Trophoblast cell (in vitro differentiated cells and primary cell): ENCODE measurements around the gene ECHDC1.
"Not testable (repeated sequence)": the region's sequence is repeated elsewhere in the genome, so short reads cannot be mapped to it uniquely, and the experiment has no call there.

Experiments
- DNase-seq, 2 donors: peaks; one replicate each; pipeline ENCODE4 v3.0.0-alpha.2; 2016
- H2AFZ ChIP-seq: 2 replicates; pipeline ENCODE4 v1.6.1; 2013; ENCODE audit warnings: low read length, moderate library complexity, mild to moderate bottlenecking; ENCODE audit not compliant: insufficient read depth, poor library complexity
- H2AK5ac ChIP-seq: 2 replicates; pipeline ENCODE4 v1.6.1; 2013; ENCODE audit warnings: mild to moderate bottlenecking, low read length
- H2BK120ac ChIP-seq: 2 replicates; pipeline ENCODE4 v1.6.1; 2013; ENCODE audit warnings: low read length, mild to moderate bottlenecking, moderate library complexity; ENCODE audit not compliant: insufficient read depth, poor library complexity
- H2BK12ac ChIP-seq: 2 replicates; pipeline ENCODE4 v1.6.1; 2013; ENCODE audit warnings: mild to moderate bottlenecking, low read length, moderate library complexity
- H2BK5ac ChIP-seq: 2 replicates; pipeline ENCODE4 v1.6.1; 2013; ENCODE audit warnings: low read length, low read depth, moderate library complexity, mild to moderate bottlenecking; ENCODE audit not compliant: poor library complexity
- H3K14ac ChIP-seq: 2 replicates; pipeline ENCODE4 v1.6.1; 2013; ENCODE audit warnings: mild to moderate bottlenecking, low read length
- H3K18ac ChIP-seq: 2 replicates; pipeline ENCODE4 v1.6.1; 2013; ENCODE audit warnings: mild to moderate bottlenecking, low read length
- H3K23ac ChIP-seq: 2 replicates; pipeline ENCODE4 v1.6.1; 2013; ENCODE audit warnings: low read length
- H3K27ac ChIP-seq: 2 replicates; pipeline ENCODE4 v1.5.1; 2013; ENCODE audit warnings: low read depth, mild to moderate bottlenecking, inconsistent platforms, low read length, moderate library complexity
- H3K27me3 ChIP-seq: 2 replicates; pipeline ENCODE4 v1.6.1; 2013; ENCODE audit warnings: inconsistent platforms, mild to moderate bottlenecking, low read length, moderate library complexity; ENCODE audit not compliant: insufficient read depth
- H3K36me3 ChIP-seq, 2 experiments: 1 replicate in 1 of 2; 2 replicates in 1 of 2; pipeline ENCODE4 v1.6.1; 2013; ENCODE audit warnings: low read length in 2 of 2, mild to moderate bottlenecking in 2 of 2, moderate library complexity in 1 of 2; ENCODE audit not compliant: insufficient read depth in 2 of 2, control insufficient read depth in 1 of 2
- H3K4ac ChIP-seq: 2 replicates; pipeline ENCODE4 v1.6.1; 2013; ENCODE audit warnings: low read depth, mild to moderate bottlenecking, low read length, moderate library complexity
- H3K4me1 ChIP-seq, 2 experiments: 1 replicate in 1 of 2; 2 replicates in 1 of 2; pipeline ENCODE4 v1.6.1; 2013; ENCODE audit warnings: low read length in 2 of 2, mild to moderate bottlenecking in 2 of 2, moderate library complexity in 1 of 2; ENCODE audit not compliant: insufficient read depth in 2 of 2, control insufficient read depth in 1 of 2
- H3K4me2 ChIP-seq: 2 replicates; pipeline ENCODE4 v1.6.1; 2013; ENCODE audit warnings: inconsistent platforms, mild to moderate bottlenecking, low read length, moderate library complexity
- H3K4me3 ChIP-seq: 2 replicates; pipeline ENCODE4 v1.5.1; 2013; ENCODE audit warnings: mild to moderate bottlenecking, low read depth, low read length, inconsistent platforms
- H3K79me1 ChIP-seq: one replicate; pipeline ENCODE4 v1.6.1; 2013; ENCODE audit warnings: low read length
- H3K79me2 ChIP-seq: 2 replicates; pipeline ENCODE4 v1.6.1; 2013; ENCODE audit warnings: low read length, mild to moderate bottlenecking; ENCODE audit not compliant: control insufficient read depth, insufficient read depth, poor library complexity
- H3K9ac ChIP-seq: 2 replicates; pipeline ENCODE4 v1.6.1; 2013; ENCODE audit warnings: mild to moderate bottlenecking, low read length
- H3K9me3 ChIP-seq: 2 replicates; pipeline ENCODE4 v1.6.1; 2013; ENCODE audit warnings: low read depth, mild to moderate bottlenecking, control low read depth, inconsistent platforms, low read length; ENCODE audit not compliant: insufficient read depth
- H4K12ac ChIP-seq: 2 replicates; pipeline ENCODE4 v1.6.1; 2013; ENCODE audit warnings: low read depth, mild to moderate bottlenecking, low read length, moderate library complexity
- H4K8ac ChIP-seq: 2 replicates; pipeline ENCODE4 v1.6.1; 2013; ENCODE audit warnings: low read depth, mild to moderate bottlenecking, low read length, moderate library complexity
- H4K91ac ChIP-seq: one replicate; pipeline ENCODE4 v1.6.1; 2013; ENCODE audit warnings: low read depth, mild to moderate bottlenecking, low read length, moderate library complexity
- WGBS: extraction: QIAGEN DNeasy Blood & Tissue Kit; methylation state at CpG from one replicate; pipeline ENCODE4 v1.1.7; 2013; ENCODE audit warnings: missing lambda C conversion rate; ENCODE audit not compliant: insufficient read length, insufficient coverage; ENCODE audit errors: extremely low coverage; 5-methylcytosine and 5-hydroxymethylcytosine counted together

Gene ECHDC1

GRCh38 chr6:127331256-127331655 is 12.2 kb downstream of the ECHDC1 start:
- H3K4me1 ChIP-seq, H2BK12ac ChIP-seq, H2AFZ ChIP-seq, H3K79me2 ChIP-seq, H3K79me1 ChIP-seq, H2BK120ac ChIP-seq, H2BK5ac ChIP-seq, H3K23ac ChIP-seq, DNase-seq, H3K18ac ChIP-seq, H4K8ac ChIP-seq, H4K12ac ChIP-seq, H4K91ac ChIP-seq, H3K14ac ChIP-seq, H3K4me3 ChIP-seq, H3K9ac ChIP-seq, H3K36me3 ChIP-seq, H3K27ac ChIP-seq, H3K27me3 ChIP-seq, H3K4me2 ChIP-seq, H2AK5ac ChIP-seq, H3K4ac ChIP-seq, H3K9me3 ChIP-seq: not testable (repeated sequence)
- no CpG with 5 or more reads among the region's 3 CpGs for WGBS

- no peaks in the 10 kb centered on the region for H3K4me1 ChIP-seq
- no peak overlapping the region for H3K14ac ChIP-seq
- no peaks in the 10 kb centered on the region for H3K79me1 ChIP-seq
- no peaks in the 10 kb centered on the region for H3K9me3 ChIP-seq
- H3K36me3 ChIP-seq: peaks cover 5 to 6% of the 10 kb centered on the region in 2 experiments
- H3K79me2 ChIP-seq: no peaks in the 10 kb centered on the region
- H3K9ac ChIP-seq: no peak overlapping the region
- H2AK5ac ChIP-seq: no peak overlapping the region
- no peak overlapping the region for H4K12ac ChIP-seq
- H4K91ac ChIP-seq: no peak overlapping the region
- H2BK5ac ChIP-seq: no peak overlapping the region
- H2BK120ac ChIP-seq: no peak overlapping the region
- no peak for DNase-seq
- H3K4me2 ChIP-seq: no peak overlapping the region
- H3K18ac ChIP-seq: no peak overlapping the region
- no peak overlapping the region for H3K4me3 ChIP-seq
- H3K4ac ChIP-seq: no peak overlapping the region
- H3K23ac ChIP-seq: no peak overlapping the region
- H2AFZ ChIP-seq: no peak overlapping the region
- H3K27me3 ChIP-seq: no peaks in the 10 kb centered on the region
- H3K27ac ChIP-seq: no peak overlapping the region
- H4K8ac ChIP-seq: no peak overlapping the region
- no peak overlapping the region for H2BK12ac ChIP-seq
These were observed 15.3 kb downstream of the ECHDC1 start for GRCh38 chr6:127328043-127328609.

DNA sequence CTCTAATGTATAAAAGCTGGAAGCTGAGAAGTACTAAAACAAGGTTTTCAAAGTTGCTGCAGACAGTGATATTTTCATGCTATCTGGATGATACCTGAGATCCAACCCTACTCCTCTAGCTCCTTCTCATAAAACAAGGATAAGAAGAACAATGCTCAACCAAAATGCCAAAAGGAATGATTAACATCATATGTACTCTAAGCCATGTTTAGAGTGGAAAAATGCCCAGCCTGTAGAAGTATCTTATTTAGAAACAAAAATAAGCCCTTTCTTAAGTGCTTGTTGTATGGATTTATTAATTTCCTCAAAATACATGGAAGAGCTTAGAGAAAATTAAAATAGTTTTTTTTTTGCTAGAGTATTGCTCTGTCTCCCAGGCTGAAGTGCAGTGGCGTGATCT is 23.7 kb downstream of the ECHDC1 start:
- H3K4me1 ChIP-seq: no peaks in the 10 kb centered on the region
- no peak overlapping the region for H2BK120ac ChIP-seq
- H3K79me2 ChIP-seq: no peaks in the 10 kb centered on the region
- no peak overlapping the region for H3K27ac ChIP-seq
- DNase-seq: no peak
- no peak overlapping the region for H3K23ac ChIP-seq
- no peaks in the 10 kb centered on the region for H3K9me3 ChIP-seq
- H3K18ac ChIP-seq: no peak overlapping the region
- H2BK12ac ChIP-seq: no peak overlapping the region
- no peak overlapping the region for H4K12ac ChIP-seq
- no peak overlapping the region for H4K91ac ChIP-seq
- H3K36me3 ChIP-seq: peaks cover 0 to 2% of the 10 kb centered on the region in 2 experiments
- no peaks in the 10 kb centered on the region for H3K27me3 ChIP-seq
- no CpG with 5 or more reads among the region's 1 CpG for WGBS
- H2AFZ ChIP-seq: no peak overlapping the region
- no peak overlapping the region for H4K8ac ChIP-seq
- H3K4me3 ChIP-seq: no peak overlapping the region
- no peak overlapping the region for H3K14ac ChIP-seq
- H2BK5ac ChIP-seq: no peak overlapping the region
- no peak overlapping the region for H3K9ac ChIP-seq
- H3K79me1 ChIP-seq: no peaks in the 10 kb centered on the region
- no peak overlapping the region for H2AK5ac ChIP-seq
- H3K4me2 ChIP-seq: no peak overlapping the region
- no peak overlapping the region for H3K4ac ChIP-seq

DNA sequence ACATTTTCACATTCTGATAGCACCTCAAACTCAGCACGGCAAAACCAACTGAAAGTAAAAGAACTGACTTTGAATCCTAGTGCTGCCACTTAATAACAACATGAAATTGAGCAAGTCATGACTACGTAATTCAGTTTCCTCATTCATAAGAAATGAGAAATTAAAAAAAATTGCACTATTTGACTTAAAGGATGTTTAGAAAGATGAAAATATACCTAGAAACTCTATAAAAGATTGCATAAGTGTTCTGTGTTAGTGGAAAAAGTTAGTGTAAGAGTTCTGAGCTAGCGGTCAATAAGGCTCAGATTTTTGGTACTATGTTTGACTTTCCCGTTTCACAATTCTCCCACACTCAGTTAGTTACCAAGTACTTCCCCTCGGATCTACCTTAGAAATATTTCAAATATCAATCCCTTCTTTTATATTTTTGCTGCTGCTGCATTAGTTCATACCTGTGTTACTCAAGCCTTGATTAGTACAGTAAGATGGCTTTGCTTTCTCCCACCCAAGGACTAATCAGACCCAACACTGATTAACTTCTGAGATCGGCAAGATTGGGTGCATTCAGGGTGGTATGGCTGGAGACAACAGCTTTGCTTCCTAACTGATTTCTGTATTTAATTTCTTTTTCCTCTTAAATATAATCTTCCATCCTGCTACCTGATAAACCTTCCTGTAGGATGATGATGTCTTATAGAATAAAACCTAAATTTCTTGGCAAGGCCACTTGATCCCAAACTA is 25.9 kb downstream of the ECHDC1 start:
- Histone ChIP-seq H3K79me1 (no peaks in the 10 kb centered on the region), H3K9me3 (no peaks in the 10 kb centered on the region), H3K4me1 (no peaks in the 10 kb centered on the region), H3K79me2 (no peaks in the 10 kb centered on the region), H2BK120ac (no peak overlapping the region), H2AFZ (no peak overlapping the region), H4K8ac (no peak overlapping the region), H3K14ac (no peak overlapping the region), H3K4me2 (no peak overlapping the region), H4K12ac (no peak overlapping the region), H2BK5ac (no peak overlapping the region), H4K91ac (no peak overlapping the region), H3K4ac (no peak overlapping the region), H3K18ac (no peak overlapping the region), H3K9ac (no peak overlapping the region), H2BK12ac (no peak overlapping the region), H2AK5ac (no peak overlapping the region), H3K4me3 (no peak overlapping the region), H3K23ac (no peak overlapping the region), H3K27ac (no peak overlapping the region), H3K27me3 (no peaks in the 10 kb centered on the region), H3K36me3 (peaks cover 2 to 4% of the 10 kb centered on the region in 2 experiments)
- no peak for DNase-seq
- WGBS: no CpG with 5 or more reads among the region's 6 CpGs
